Cardiac septum (tissue), 1 donor: ENCODE data around the gene STARD10. TPM values are rescaled to one million over a fixed set of nuclear protein-coding genes. Genes with fewer than 3 reads are reported as not detected.
"Not testable (repeated sequence)": the region's sequence is repeated elsewhere in the genome, so short reads cannot be mapped to it uniquely, and the experiment has no call there.

Source experiments
- DNase-seq: peaks from one replicate; pipeline ENCODE4 v3.0.0-alpha.2; 2020; ENCODE audit warnings: low spot score
- intact Hi-C: fragments of 100-400 bp; cut with DNase I; formaldehyde crosslinking; loops from one replicate; pipeline ENCODE4 v1.14.0; 2022
- total RNA-seq: library from RNA; stranded (reverse); fragmentation: NEBNext Ultra II Directional; extraction: Animal tissue kit (Norgen Biotek cat#: 25700); gene quantifications from one replicate; pipeline ENCODE4 v1.2.1, GENCODE V29; 2021
- donor health status: DM: no; HTN: no; CAD: no.

STARD10 gene
- total RNA-seq, 1 donor from 2014 or later, result 45.2 TPM

- no peak for DNase-seq
- intact Hi-C loops, result loop anchor here (10.0 kb wide), 1 partner anchor 588 kb away; the partner anchor contains the start of gene INPPL1
Observed at GRCh38 chr11:72812967-72813739, 19.3 kb upstream of the STARD10 start.

GRCh38 chr11:72812604-72812966 lies 18.7 kb upstream of the STARD10 start:
- intact Hi-C loops, result loop anchor here (10.0 kb wide), 1 partner anchor 588 kb away; the partner anchor contains the start of gene INPPL1
- no peak for DNase-seq

- intact Hi-C loops, result loop anchor here (10.0 kb wide), 1 partner anchor 587 kb away; the partner anchor contains the start of gene INPPL1
- not testable (repeated sequence) for DNase-seq
Observed at GRCh38 chr11:72811686-72812085, 17.8 kb upstream of the STARD10 start.

GRCh38 chr11:72808331-72808798 lies 14.5 kb upstream of the STARD10 start:
- no peak for DNase-seq
- intact Hi-C loops, result no loop called here

- intact Hi-C loops, result no loop called here
- DNase-seq, result no peak
Observed at GRCh38 chr11:72807792-72808191, 13.9 kb upstream of the STARD10 start.

- intact Hi-C loops, result no loop called here
- no peak for DNase-seq
Observed at GRCh38 chr11:72807021-72807693, 13.3 kb upstream of the STARD10 start.

- intact Hi-C loops, DNase-seq: not testable (repeated sequence)
Observed at GRCh38 chr11:72806378-72806777, 12.5 kb upstream of the STARD10 start.

GRCh38 chr11:72805216-72805615 lies 11.4 kb upstream of the STARD10 start:
- intact Hi-C loops, result no loop called here
- DNase-seq, result no peak

- intact Hi-C loops, result no loop called here
- DNase-seq, result no peak
Observed at GRCh38 chr11:72802822-72803221, 9.0 kb upstream of the STARD10 start.

- intact Hi-C loops, result no loop called here
- DNase-seq, result no peak
Observed at GRCh38 chr11:72799441-72799840, 5.6 kb upstream of the STARD10 start.

- intact Hi-C loops, result no loop called here
Observed at GRCh38 chr11:72798361-72798760, 4.5 kb upstream of the STARD10 start.

GRCh38 chr11:72793076-72793424 lies 797 bp downstream of the STARD10 start:
- intact Hi-C loops, result loop anchor here (1.0 kb wide), 1 partner anchor 70 kb away; no protein-coding TSS in a partner anchor
- no peak for DNase-seq

More at GRCh38 chr11:72798361-72798760, 4.5 kb upstream of the STARD10 start:
- DNase-seq, result no peak

- intact Hi-C loops, result loop anchor here (1.0 kb wide), 1 partner anchor 69 kb away; no protein-coding TSS in a partner anchor
- DNase-seq, result no peak
Observed at GRCh38 chr11:72792437-72793021, 1.3 kb downstream of the STARD10 start.

GRCh38 chr11:72791228-72791627 lies 2.6 kb downstream of the STARD10 start:
- DNase-seq, intact Hi-C loops: not testable (repeated sequence)

- no peak for DNase-seq
- intact Hi-C loops, result no loop called here
Observed at GRCh38 chr11:72789493-72790131, 4.2 kb downstream of the STARD10 start.

- intact Hi-C loops, result no loop called here
- DNase-seq, result no peak
Observed at GRCh38 chr11:72788241-72788640, 5.6 kb downstream of the STARD10 start.

- DNase-seq, result no peak
- intact Hi-C loops, result no loop called here
Observed at GRCh38 chr11:72787216-72788104, 6.4 kb downstream of the STARD10 start.

- no peak for DNase-seq
- intact Hi-C loops, result no loop called here
Observed at GRCh38 chr11:72786305-72787215, 7.3 kb downstream of the STARD10 start.
